ENCODE results near the gene SLC1A2. TPM values are rescaled to one million over a fixed set of nuclear protein-coding genes. Genes with fewer than 3 reads are reported as not detected.

The SLC1A2 gene
- total and polyA plus RNA-seq, 2 of the 4 experiments (the other 2 are of a cell fraction), result 0.15 to 0.54 TPM

GRCh38 chr11:35241083-35241482 lies 178.3 kb downstream of the SLC1A2 start:
- H3K4me1 ChIP-seq (ENCODE audit: control insufficient read depth, insufficient read depth, low read length), result peaks cover 7% of the 10 kb centered on the region
- H3K56ac ChIP-seq (ENCODE audit: extremely low read depth, insufficient read depth, low read length), result no peak overlapping the region
- no peak overlapping the region for H4K8ac ChIP-seq (ENCODE audit: low read depth in 2 of 2, low read length in 2 of 2)
- H3K4ac ChIP-seq (ENCODE audit: low read depth, low read length), result no peak overlapping the region
- ATAC-seq (ENCODE audit: low read depth) (no peak), DNase-seq (no peak)
- no CpG with 5 or more reads among the region's 1 CpG for WGBS, 2 experiments (ENCODE audit: extremely low coverage in 2 of 2, insufficient read length in 1 of 2)
- no peak overlapping the region for H2AK9ac ChIP-seq (replicated peaks; ENCODE audit: low read depth, low read length, poor library complexity)
- H3K79me1 ChIP-seq (ENCODE audit: low read depth in 1 of 2, low read length in 2 of 2), result no peaks in the 10 kb centered on the region
- in situ Hi-C loops (cut with MboI; ENCODE audit: low sequenced_read_pairs) (no loop called here), dilution Hi-C loops (cut with HindIII; ENCODE audit: low sequenced_read_pairs, unreplicated experiment) (no loop called here), intact Hi-C loops (cut with micrococcal nuclease) (no loop called here)
- no peak overlapping the region for H2BK120ac ChIP-seq (ENCODE audit: low read depth, low read length)
- no peak overlapping the region for H3K18ac ChIP-seq (ENCODE audit: low read depth, low read length)
- no peak overlapping the region; the same call in 2 of the 3 replicates for H2BK15ac ChIP-seq (ENCODE audit: low read depth, low read length)
- no peak overlapping the region for H3K9ac ChIP-seq (ENCODE audit: low read depth, low read length)
- ChIA-PET POLR2A (ENCODE audit: unreplicated experiment) (no interaction called here), CTCF (no interaction called here)
- no peaks in the 10 kb centered on the region for H3K9me3 ChIP-seq (ENCODE audit: control insufficient read depth, insufficient read depth, low read length)
- no peak overlapping the region for H3K27ac ChIP-seq (ENCODE audit: insufficient read depth, low read length)
- no peaks in the 10 kb centered on the region for H3K36me3 ChIP-seq (ENCODE audit: control insufficient read depth, insufficient read depth, low read length)
- no peak overlapping the region for H3K4me3 ChIP-seq (ENCODE audit: insufficient read depth, low read depth, low read length)
- no peaks in the 10 kb centered on the region for H4K20me1 ChIP-seq (ENCODE audit: insufficient read depth, low read length)
- H2BK20ac ChIP-seq (ENCODE audit: low read depth, low read length), result no peak overlapping the region
- no peak overlapping the region for H3K14ac ChIP-seq (replicated peaks; ENCODE audit: low read depth, low read length)
- H3K23ac ChIP-seq (ENCODE audit: low read depth, low read length), result no peak overlapping the region
- no peak overlapping the region for H4K5ac ChIP-seq (ENCODE audit: low read depth, low read length)
- peak overlapping the region; percentile 2; the same call in 1 of the 2 replicates for H2AK5ac ChIP-seq (ENCODE audit: low read depth, low read length)
- H2AFZ ChIP-seq (replicated peaks; ENCODE audit: low read length, poor library complexity), result no peak overlapping the region
- H2BK5ac ChIP-seq (ENCODE audit: low read depth, low read length, poor library complexity, severe bottlenecking), result no peak overlapping the region
- H4K91ac ChIP-seq (ENCODE audit: insufficient read depth, low read depth, low read length), result no peak overlapping the region
- TF ChIP-seq MXI1 (IDR thresholded peaks at IDR 0.05; ENCODE audit: borderline replicate concordance, low read depth, low read length) (no peak), CHD1 (IDR thresholded peaks at IDR 0.05; ENCODE audit: low read depth, low read length) (no peak), FOS (IDR thresholded peaks at IDR 0.05; ENCODE audit: low read depth, low read length) (no peak)
- no peak overlapping the region for H3K4me2 ChIP-seq (ENCODE audit: low read depth, low read length)
- BruUV-seq (replicated peaks), result no TSS peak
- no peaks in the 10 kb centered on the region for H3K9me1 ChIP-seq (ENCODE audit: insufficient read depth, low read length)
- H3K27me3 ChIP-seq (ENCODE audit: control insufficient read depth, insufficient read depth, low read length), result no peaks in the 10 kb centered on the region

Data from IMR-90 (cell line).